Measurements from ENCODE around the gene UCN2. TPM values are rescaled to one million over a fixed set of nuclear protein-coding genes. Genes with fewer than 3 reads are reported as not detected.

The UCN2 gene
- total RNA-seq, 4 donors from 2014 or later = 2.6 to 5.3 (median 3.4) TPM

DNA sequence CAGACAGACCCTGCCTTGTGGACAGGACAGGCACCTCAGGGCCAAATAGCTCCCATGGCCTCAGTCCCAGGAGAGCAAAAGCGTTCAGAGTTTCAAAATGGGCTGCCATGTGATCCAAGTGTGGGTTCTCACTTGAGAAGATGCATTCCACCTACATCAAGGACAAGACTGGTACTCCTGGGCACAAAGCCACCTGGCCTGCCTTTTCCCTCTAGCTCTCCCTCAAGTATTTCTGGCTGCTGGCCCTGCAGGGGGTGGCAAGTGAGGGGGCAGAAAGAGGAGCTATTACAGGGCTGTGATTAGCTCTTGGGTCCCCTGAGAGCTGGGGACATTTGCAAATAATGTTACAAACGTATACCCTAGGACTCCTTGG is 38.0 kb upstream of the UCN2 start:
- H3K36me3 ChIP-seq = peaks cover 50 to 87% (median 69%) of the 10 kb centered on the region in 3 donors
- DNase-seq = no peak
- peaks cover 31 to 70% (median 38%) of the 10 kb centered on the region in 3 donors for H3K4me1 ChIP-seq
- H3K27me3 ChIP-seq = no peaks in the 10 kb centered on the region
- TF ChIP-seq, protein P1, sequence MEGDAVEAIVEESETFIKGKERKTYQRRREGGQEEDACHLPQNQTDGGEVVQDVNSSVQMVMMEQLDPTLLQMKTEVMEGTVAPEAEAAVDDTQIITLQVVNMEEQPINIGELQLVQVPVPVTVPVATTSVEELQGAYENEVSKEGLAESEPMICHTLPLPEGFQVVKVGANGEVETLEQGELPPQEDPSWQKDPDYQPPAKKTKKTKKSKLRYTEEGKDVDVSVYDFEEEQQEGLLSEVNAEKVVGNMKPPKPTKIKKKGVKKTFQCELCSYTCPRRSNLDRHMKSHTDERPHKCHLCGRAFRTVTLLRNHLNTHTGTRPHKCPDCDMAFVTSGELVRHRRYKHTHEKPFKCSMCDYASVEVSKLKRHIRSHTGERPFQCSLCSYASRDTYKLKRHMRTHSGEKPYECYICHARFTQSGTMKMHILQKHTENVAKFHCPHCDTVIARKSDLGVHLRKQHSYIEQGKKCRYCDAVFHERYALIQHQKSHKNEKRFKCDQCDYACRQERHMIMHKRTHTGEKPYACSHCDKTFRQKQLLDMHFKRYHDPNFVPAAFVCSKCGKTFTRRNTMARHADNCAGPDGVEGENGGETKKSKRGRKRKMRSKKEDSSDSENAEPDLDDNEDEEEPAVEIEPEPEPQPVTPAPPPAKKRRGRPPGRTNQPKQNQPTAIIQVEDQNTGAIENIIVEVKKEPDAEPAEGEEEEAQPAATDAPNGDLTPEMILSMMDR (IDR thresholded peaks at IDR 0.05) = no peak
- TF ChIP-seq POLR2A (IDR thresholded peaks at IDR 0.05) = no peak
- no peaks in the 10 kb centered on the region for H3K9me3 ChIP-seq
- intact Hi-C loops (cut with DNase I) = no loop called here
- 18 to 35% methylated on average over 2 of the region's 2 CpGs for WGBS, 2 donors
- H3K27ac ChIP-seq = peak overlapping the region in 3 of 4 donors; percentile 88 to 90 (median 90)
- no peak overlapping the region for H3K4me3 ChIP-seq

DNA sequence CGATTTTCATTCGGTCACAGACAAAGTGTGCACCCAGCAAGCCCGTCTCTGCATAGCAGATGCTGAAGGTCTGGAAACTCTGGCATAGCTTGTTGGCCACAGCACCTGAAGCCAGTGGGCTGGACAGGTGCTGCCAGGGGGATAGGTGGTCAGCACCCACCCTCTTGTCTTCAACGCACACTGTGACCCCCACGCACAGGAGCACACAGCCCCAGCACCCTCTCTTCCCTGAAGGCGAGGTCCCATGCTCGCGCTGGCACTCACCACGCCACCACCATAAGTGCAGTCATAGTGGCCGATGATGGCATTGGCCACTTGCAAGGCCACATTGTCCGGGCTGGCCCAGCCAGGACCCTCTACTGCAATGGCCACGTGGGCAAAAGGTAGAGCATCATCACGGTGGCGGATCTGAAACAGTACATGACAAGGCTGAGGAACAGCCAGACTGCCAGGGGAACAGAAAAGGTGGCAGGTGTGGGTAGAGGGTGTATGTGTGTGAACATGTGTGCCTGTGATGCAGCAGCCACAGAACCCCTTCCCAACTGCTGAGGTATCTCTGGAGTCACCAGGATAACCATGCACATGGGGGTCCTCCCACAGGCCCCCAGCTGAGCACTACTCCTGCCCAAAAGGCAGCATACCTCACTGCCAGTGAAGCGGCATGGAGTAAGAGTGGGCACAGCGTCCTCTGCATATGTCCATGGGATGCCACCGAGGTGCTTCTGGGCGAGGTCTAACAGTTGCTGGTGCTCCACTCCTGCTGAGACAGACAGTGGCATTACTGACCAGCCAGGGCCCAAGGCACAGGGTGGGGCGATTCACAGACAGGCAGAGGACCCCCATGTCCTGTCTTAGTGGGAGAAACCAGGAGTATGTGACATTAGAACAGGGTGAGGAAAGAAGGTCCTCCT is 37.4 kb upstream of the UCN2 start:
- WGBS, 2 donors = 85 to 93% methylated on average over 8 to 12 of the region's 19 CpGs
- H3K4me1 ChIP-seq = peaks cover 33 to 70% (median 41%) of the 10 kb centered on the region in 3 donors
- intact Hi-C loops (cut with DNase I) = no loop called here
- H3K4me3 ChIP-seq = no peak overlapping the region
- H3K27me3 ChIP-seq = no peaks in the 10 kb centered on the region
- no peaks in the 10 kb centered on the region for H3K9me3 ChIP-seq
- TF ChIP-seq POLR2A (IDR thresholded peaks at IDR 0.05) = no peak
- TF ChIP-seq, protein P1 (IDR thresholded peaks at IDR 0.05) = no peak
- H3K27ac ChIP-seq = peak overlapping the region in 3 of 4 donors; percentile 88 to 90 (median 90)
- no peak for DNase-seq
- H3K36me3 ChIP-seq = peaks cover 50 to 81% (median 64%) of the 10 kb centered on the region in 3 donors

DNA sequence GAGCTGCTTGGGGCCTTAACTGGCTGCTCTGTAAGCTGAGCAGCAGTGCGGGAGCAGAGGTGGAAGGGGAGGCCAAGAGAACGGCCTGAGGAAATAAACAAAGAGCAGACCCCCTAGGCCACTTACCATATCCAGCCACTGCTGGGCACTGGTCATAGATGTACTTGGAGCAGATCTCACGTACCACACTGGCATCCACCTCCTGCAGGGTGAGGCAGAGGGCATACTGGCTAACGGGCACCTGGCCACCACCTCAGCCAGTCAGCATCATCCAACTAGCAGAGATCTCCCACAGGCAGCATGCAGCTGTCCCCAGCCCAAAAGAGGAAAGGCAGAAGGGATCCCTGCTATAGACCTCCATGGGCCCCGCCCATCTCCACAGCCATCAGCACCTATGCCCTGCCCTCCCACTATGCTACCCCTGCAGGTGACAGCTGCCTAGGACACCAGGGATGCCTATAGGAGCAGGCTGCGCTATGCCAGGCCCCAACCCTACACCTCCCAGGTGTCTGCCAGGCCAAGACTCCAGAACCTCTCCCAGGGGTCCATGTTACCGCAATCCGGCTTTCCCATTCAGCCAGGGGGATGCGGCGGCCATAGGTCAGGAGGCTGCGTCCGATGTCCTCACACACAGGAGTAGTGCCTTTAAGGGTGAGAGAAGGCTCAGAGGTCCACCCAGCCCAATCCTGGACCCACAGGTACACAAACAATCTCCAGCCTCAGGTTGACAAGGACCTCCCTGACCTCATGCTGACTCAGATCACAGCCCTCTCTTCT is 36.1 kb upstream of the UCN2 start:
- WGBS, 2 donors = 79 to 81% methylated on average over 9 to 10 of the region's 12 CpGs
- Histone ChIP-seq H3K27ac (peak overlapping the region; percentile 82 to 90 (median 89)), H3K9me3 (no peaks in the 10 kb centered on the region), H3K4me1 (peaks cover 46 to 78% (median 54%) of the 10 kb centered on the region in 3 donors), H3K27me3 (peaks cover 0 to 10% (median 0%) of the 10 kb centered on the region in 4 donors), H3K4me3 (no peak overlapping the region), H3K36me3 (peaks cover 40 to 68% (median 51%) of the 10 kb centered on the region in 3 donors)
- no peak for DNase-seq
- no peak for TF ChIP-seq POLR2A (IDR thresholded peaks at IDR 0.05)
- TF ChIP-seq, protein P1 (IDR thresholded peaks at IDR 0.05) = no peak
- intact Hi-C loops (cut with DNase I) = no loop called here

DNA sequence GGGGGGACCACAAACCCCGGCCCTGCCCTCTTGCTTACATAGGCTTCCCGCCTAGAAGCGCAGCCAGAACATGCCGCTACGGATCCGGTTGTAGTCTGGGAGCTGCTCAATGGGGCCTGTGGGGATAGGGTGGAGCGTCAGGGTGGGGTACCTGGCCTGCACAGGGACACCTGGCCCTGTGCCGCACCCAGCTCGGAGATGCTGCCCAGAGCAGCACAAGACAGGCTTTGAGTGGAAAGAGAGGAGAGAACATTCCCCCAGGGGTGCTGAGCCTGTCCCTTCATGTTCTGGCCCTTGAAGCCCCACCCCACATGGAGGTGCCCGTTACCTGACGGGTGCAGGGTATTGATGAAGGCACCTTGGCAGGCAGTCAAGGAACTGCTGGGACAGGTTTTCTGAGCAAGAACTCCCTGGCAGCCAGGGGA is 35.5 kb upstream of the UCN2 start:
- Histone ChIP-seq H3K9me3 (no peaks in the 10 kb centered on the region), H3K36me3 (peaks cover 34 to 62% (median 46%) of the 10 kb centered on the region in 3 donors), H3K27ac (peak overlapping the region; percentile 82 to 90 (median 89)), H3K4me1 (peaks cover 49 to 84% (median 60%) of the 10 kb centered on the region in 3 donors), H3K27me3 (peaks cover 0 to 16% (median 0%) of the 10 kb centered on the region in 4 donors), H3K4me3 (no peak overlapping the region)
- no peak for DNase-seq
- TF ChIP-seq, protein P1 (IDR thresholded peaks at IDR 0.05) = no peak
- TF ChIP-seq POLR2A (IDR thresholded peaks at IDR 0.05) = no peak
- WGBS, 2 donors = 22 to 76% methylated on average over 3 to 7 of the region's 11 CpGs
- intact Hi-C loops (cut with DNase I) = no loop called here
